Lung (tissue), 12 donors: ENCODE measurements around the gene KIAA1671. TPM values are rescaled to one million over a fixed set of nuclear protein-coding genes. Genes with fewer than 3 reads are reported as not detected.
A peak's percentile ranks its signal among the peaks of the same experiment; 100 is the strongest.

Experiments
- ATAC-seq: fragments of 200-7000 bp; cut with Tn5 transposase; one replicate; pipeline ENCODE4 v1.9.1; 2020; ENCODE audit warnings: moderate number of reproducible peaks; ENCODE audit not compliant: insufficient read depth, low FRiP score
- DNase-seq, 3 donors: peaks; one replicate each; pipeline ENCODE4 v3.0.0-alpha.2; 2013 to 2017
- H3K27ac ChIP-seq, 2 donors: one replicate each; pipeline ENCODE4 v1.5.1; 2013; ENCODE audit warnings: mild to moderate bottlenecking in 2 of 2, moderate library complexity in 2 of 2, control low read depth in 1 of 2, inconsistent platforms in 1 of 2, low read depth in 1 of 2, low read length in 1 of 2
- H3K27me3 ChIP-seq, 3 donors: one replicate each; pipeline ENCODE4 v1.5.1; 2013; ENCODE audit warnings: low read length in 2 of 3; ENCODE audit not compliant: control insufficient read depth in 3 of 3, insufficient read depth in 3 of 3
- H3K36me3 ChIP-seq, 4 donors: one replicate each; pipeline ENCODE4 v1.5.1; 2013; ENCODE audit warnings: low read length in 4 of 4, mild to moderate bottlenecking in 1 of 4, moderate library complexity in 1 of 4; ENCODE audit not compliant: control insufficient read depth in 4 of 4, insufficient read depth in 4 of 4
- H3K4me1 ChIP-seq, 5 donors: one replicate each; pipeline ENCODE4 v1.5.1; 2013; ENCODE audit warnings: low read length in 5 of 5, mild to moderate bottlenecking in 2 of 5, moderate library complexity in 1 of 5; ENCODE audit not compliant: control insufficient read depth in 5 of 5, insufficient read depth in 5 of 5
- H3K4me3 ChIP-seq: one replicate; pipeline ENCODE4 v1.5.1; 2013; ENCODE audit warnings: mild to moderate bottlenecking, control low read depth, moderate library complexity
- H3K9ac ChIP-seq, 2 donors: one replicate each; pipeline ENCODE4 v1.5.1; 2013; ENCODE audit warnings: low read length in 2 of 2, control low read depth in 1 of 2; ENCODE audit not compliant: insufficient read depth in 1 of 2
- H3K9me3 ChIP-seq, 4 donors: one replicate each; pipeline ENCODE4 v1.5.1; 2013; ENCODE audit warnings: low read length in 3 of 4, mild to moderate bottlenecking in 1 of 4, moderate library complexity in 1 of 4; ENCODE audit not compliant: control insufficient read depth in 4 of 4, insufficient read depth in 3 of 4
- WGBS, 2 donors: extraction: QIAGEN DNeasy Blood & Tissue Kit; methylation state at CpG; one replicate each; pipeline ENCODE4 v1.1.7; 2013; 5-methylcytosine and 5-hydroxymethylcytosine counted together
- polyA plus RNA-seq, 2 donors: library from polyadenylated mRNA; stranded (reverse); fragments of 200-250 nt; gene quantifications; one replicate each; pipeline ENCODE4 v1.2.1, GENCODE V29; 2013
- total RNA-seq, 2 donors: library from RNA; depleted of rRNA in 1 of 2; stranded (reverse); fragments of >200 nt in 1 of 2; gene quantifications; one replicate each; pipeline ENCODE4 v1.2.1, GENCODE V29; 2014 to 2021
- TF ChIP-seq, protein P1 (sequence below): IDR thresholded peaks from 2 replicates; pipeline ENCODE4 v1.5.1; 2012; ENCODE audit warnings: mild to moderate bottlenecking; ENCODE audit errors: control extremely low read depth, extremely low read depth
- donor health status: control.
- donor health status: control.
- donor health status: Bipolar disorder and iron deficiency.
- donor health status: healthy.
- donor health status: DM: yes; HTN: yes; CAD: no.

KIAA1671 gene
- total and polyA plus RNA-seq, 4 donors = 7.6 to 44.6 (median 24.0) TPM

DNA sequence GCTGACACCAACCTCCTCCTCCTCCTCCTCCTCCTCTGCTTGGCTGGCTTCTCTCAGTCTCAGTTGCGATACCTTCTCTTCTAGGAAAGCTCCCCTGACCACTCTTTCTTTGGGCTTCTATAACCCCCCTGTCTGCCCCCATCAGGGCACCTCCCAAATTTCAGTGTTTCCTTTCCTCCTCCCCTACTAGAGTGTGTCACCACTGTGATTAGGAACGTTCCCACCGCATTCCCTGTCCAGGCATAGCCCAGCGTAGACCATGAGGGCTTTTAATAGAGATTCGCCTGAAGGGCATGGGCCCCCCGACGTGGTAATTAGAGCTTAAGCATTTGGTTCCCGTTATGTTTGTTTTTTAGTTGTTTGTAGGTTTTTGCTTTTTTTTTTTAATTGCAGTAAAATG is 65.5 kb downstream of the KIAA1671 start:
- no peak for ATAC-seq

DNA sequence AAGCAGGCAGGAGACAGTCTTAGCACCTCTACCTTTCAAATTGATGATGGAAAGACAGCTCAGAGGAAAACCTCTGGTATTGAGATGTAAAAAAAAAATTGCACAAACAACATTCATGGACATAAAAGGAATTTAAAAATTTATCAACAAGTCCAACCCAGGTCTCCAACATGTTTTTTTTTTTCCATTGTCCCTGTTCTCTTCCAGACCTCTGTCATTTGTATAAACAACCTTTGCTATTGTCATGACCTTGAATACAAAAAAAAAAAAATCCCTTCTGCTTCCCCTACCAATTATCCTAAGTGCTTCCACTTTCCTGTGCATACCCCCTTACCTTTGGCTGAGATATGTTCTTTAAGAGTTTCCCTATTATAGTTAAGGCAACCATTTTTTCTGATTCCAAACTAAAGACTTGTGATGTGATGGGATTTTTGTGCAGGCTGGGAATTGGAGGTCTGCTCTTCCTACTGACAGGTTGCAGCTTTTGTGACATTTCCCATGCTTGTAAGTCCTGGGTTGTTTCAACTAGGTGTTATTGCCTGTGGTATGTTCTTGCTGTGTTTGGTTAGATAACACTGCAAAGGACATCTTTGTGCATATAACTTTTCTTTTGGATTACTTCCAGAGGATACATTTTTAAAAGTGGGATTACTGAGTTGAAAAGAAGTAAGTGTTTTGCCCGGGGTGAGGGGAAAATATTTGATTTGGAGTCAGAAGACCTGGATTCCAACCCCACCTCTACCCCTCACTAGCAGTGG is 67.1 kb downstream of the KIAA1671 start:
- no peak for DNase-seq
- TF ChIP-seq, protein P1, sequence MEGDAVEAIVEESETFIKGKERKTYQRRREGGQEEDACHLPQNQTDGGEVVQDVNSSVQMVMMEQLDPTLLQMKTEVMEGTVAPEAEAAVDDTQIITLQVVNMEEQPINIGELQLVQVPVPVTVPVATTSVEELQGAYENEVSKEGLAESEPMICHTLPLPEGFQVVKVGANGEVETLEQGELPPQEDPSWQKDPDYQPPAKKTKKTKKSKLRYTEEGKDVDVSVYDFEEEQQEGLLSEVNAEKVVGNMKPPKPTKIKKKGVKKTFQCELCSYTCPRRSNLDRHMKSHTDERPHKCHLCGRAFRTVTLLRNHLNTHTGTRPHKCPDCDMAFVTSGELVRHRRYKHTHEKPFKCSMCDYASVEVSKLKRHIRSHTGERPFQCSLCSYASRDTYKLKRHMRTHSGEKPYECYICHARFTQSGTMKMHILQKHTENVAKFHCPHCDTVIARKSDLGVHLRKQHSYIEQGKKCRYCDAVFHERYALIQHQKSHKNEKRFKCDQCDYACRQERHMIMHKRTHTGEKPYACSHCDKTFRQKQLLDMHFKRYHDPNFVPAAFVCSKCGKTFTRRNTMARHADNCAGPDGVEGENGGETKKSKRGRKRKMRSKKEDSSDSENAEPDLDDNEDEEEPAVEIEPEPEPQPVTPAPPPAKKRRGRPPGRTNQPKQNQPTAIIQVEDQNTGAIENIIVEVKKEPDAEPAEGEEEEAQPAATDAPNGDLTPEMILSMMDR = no peak
- WGBS, 2 donors = 62 to 83% methylated on average over 1 of the region's 1 CpG
- Histone ChIP-seq H3K9me3 (no peaks in the 10 kb centered on the region), H3K4me3 (no peak overlapping the region), H3K27ac (no peak overlapping the region), H3K9ac (no peak overlapping the region), H3K27me3 (no peaks in the 10 kb centered on the region), H3K4me1 (peaks cover 0 to 3% (median 0%) of the 10 kb centered on the region in 5 donors), H3K36me3 (no peaks in the 10 kb centered on the region)
- no peak for ATAC-seq

More for the DNA sequence above, 65.5 kb downstream of the KIAA1671 start:
- WGBS, 2 donors = 77 to 83% methylated on average over 8 of the region's 8 CpGs
- H3K36me3 ChIP-seq = no peaks in the 10 kb centered on the region
- peak in 1 of 3 donors; percentile 16 for DNase-seq
- H3K9me3 ChIP-seq = no peaks in the 10 kb centered on the region
- no peak overlapping the region for H3K4me3 ChIP-seq
- H3K27ac ChIP-seq = peak overlapping the region in 1 of 2 donors; percentile 15
- H3K27me3 ChIP-seq = no peaks in the 10 kb centered on the region
- peaks cover 0 to 3% (median 0%) of the 10 kb centered on the region in 5 donors for H3K4me1 ChIP-seq
- no peak overlapping the region for H3K9ac ChIP-seq
- TF ChIP-seq, protein P1 = no peak

DNA sequence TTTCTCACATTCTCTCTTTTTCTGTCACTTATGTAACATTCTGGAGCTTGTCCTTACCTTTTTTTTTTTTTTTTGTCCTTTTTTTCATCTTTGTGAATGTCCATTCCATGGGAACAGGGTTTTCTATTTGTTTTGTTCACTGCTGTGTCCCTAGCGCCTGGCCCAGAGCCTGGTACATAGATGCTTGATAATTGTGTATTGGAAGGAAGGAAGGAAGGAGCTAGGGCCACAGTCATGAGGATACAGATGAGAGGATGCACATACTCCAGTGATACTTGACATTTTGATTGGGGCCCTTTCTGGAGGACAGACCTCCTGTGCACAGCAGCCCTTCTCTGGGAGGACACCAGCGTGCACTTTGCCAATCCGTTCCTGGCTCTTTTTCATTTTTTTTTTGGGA is 68.9 kb downstream of the KIAA1671 start:
- ATAC-seq (no peak), DNase-seq (peak in 2 of 3 donors; percentile 10 to 17)
- TF ChIP-seq, protein P1 = no peak
- Histone ChIP-seq H3K36me3 (no peaks in the 10 kb centered on the region), H3K27ac (no peak overlapping the region), H3K9ac (no peak overlapping the region), H3K9me3 (no peaks in the 10 kb centered on the region), H3K4me1 (peaks cover 0 to 6% (median 0%) of the 10 kb centered on the region in 5 donors), H3K27me3 (no peaks in the 10 kb centered on the region), H3K4me3 (no peak overlapping the region)
- 70 to 80% methylated on average over 3 of the region's 3 CpGs for WGBS, 2 donors
